HG03280 (cell line): ENCODE measurements around the gene CCR2.
"Not testable (repeated sequence)": the region's sequence is repeated elsewhere in the genome, so short reads cannot be mapped to it uniquely, and the experiment has no call there.

Experiments
- ATAC-seq: cut with Tn5 transposase; IDR thresholded peaks from one replicate; pipeline ENCODE4 v1.9.1; 2021; ENCODE audit warnings: mild to moderate bottlenecking, moderate library complexity; ENCODE audit not compliant: unreplicated experiment

CCR2 gene

DNA sequence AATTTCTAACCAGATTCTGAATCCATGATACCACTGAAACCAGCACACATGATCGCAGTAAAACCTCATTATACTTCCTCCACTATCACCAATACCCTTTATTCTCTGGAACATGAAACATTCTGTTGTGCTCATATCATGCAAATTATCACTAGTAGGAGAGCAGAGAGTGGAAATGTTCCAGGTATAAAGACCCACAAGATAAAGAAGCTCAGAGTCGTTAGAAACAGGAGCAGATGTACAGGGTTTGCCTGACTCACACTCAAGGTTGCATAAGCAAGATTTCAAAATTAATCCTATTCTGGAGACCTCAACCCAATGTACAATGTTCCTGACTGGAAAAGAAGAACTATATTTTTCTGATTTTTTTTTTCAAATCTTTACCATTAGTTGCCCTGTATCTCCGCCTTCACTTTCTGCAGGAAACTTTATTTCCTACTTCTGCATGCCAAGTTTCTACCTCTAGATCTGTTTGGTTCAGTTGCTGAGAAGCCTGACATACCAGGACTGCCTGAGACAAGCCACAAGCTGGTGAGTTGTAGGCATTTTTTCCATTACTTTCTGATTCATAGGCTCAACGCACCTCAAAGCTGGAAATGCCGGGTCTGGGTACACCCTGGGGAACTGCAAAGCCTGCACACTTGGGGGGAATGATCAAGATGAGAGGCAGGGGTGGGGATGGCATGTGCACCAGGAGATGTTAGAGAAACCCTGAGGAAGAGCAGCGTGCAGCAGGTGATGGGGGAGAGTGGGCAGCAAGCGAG, at the start of gene CCR2:
CCR2 (plus strand) TSS at position 465 of the 764 bp plus-strand sequence. CDS start 3,417 bp downstream, outside the sequence.
- ATAC-seq: no peak

DNA sequence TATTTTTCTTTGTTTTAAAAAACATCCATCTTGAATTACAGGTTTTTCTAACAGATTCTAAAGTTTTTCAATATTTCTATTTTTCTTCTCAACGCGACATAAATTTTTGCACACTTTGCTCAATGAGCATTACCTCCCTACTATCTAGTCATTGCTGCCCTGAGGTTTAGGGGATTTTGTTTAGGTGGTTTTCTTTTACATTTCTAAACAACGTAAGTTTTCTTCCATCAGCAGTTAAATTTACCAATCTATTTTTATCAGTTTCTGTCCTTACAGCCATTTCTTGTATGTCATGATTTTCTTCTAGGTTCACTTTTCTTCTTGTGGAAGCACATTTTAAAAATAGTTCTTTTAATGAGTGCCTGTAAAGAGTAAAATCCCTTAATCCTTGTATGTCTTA, 49.2 kb upstream of the CCR2 start:
- ATAC-seq: no peak

DNA sequence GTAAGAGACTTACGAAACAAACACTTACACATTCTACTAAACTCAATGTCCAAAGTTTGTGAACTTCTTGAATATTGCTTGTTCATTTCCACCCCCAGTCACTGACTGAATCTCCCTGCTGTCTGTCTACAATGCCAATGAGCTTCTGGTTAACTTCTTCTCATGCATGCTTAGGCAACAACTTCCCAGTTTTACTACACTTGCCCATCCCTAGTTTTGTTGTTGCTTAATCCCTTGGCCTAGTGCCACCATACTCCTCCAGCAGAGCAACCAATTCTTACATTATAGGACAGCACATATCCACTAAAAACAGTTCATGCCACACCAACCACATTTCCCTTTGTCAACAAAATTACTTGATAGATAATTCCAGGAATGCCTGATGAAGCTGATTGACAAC, 40.9 kb upstream of the CCR2 start:
- ATAC-seq: no peak

DNA sequence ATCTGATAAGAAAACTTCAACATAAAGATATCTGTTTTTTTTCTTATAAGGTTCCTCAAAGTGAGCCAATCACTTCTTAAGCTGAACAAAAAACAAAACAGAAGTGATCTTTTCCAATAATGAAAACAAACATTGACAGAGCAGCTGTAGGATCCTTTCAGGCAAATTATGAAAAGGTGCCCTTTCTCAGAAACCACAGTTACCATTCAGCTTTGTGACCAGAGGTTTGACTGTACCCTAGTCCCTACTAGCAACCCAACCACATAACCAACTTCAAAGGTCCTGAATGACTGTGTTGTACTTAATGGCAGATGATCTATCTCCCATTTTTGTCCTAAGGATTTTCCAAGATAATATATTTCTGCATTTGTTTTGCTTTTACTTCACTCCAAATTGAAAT, 39.4 kb upstream of the CCR2 start:
- no peak for ATAC-seq

DNA sequence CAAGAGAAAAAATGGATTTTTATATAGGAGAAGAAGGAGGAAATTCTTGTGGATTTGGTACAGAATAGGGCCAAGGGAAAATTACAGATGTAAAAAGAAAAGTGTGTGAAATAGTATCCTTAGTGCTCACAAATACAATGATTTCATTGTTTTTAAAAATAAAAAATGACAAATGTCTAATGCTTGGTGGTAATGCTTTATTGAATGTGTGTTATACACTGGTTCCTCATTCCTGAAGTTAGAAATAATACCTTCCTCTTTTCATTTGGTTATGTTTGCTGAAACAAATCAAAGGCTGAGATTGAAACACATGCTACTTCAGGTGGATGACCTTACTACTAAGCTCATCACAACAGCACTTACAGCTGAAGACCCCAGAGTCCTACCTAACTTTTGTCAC, 37.7 kb upstream of the CCR2 start:
- ATAC-seq: no peak

DNA sequence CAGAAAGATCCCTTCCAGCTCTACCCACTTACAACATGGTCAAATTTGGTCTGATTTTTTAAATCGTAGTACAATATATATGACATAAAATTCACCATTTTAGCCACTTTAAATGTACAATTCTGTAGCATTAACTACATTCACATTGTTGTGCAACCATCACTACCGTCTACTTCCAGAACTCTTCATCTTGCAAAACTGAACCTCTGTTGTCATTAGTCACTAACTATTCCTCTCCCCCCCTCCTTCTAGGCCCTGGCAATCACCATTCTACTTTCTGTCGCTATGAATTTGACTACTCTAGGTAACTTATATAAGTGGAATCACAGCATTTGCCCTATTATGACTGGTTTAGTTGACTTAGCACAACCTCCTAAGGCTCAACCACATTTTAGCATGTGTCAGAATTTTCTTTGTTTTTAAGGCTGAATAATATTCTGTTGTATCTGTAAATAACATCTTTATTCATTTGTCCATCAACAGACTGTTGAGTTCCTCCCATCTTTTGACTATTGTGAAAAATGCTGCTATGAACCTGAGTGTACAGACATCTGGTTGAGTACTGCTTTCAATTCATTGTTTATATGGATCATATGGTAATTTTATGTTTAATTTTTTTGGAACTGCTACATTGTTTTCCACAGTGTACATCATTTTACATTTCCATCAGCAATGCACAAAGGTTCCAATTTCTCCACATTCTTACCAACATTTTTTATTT, 35.5 kb upstream of the CCR2 start:
- no peak for ATAC-seq

DNA sequence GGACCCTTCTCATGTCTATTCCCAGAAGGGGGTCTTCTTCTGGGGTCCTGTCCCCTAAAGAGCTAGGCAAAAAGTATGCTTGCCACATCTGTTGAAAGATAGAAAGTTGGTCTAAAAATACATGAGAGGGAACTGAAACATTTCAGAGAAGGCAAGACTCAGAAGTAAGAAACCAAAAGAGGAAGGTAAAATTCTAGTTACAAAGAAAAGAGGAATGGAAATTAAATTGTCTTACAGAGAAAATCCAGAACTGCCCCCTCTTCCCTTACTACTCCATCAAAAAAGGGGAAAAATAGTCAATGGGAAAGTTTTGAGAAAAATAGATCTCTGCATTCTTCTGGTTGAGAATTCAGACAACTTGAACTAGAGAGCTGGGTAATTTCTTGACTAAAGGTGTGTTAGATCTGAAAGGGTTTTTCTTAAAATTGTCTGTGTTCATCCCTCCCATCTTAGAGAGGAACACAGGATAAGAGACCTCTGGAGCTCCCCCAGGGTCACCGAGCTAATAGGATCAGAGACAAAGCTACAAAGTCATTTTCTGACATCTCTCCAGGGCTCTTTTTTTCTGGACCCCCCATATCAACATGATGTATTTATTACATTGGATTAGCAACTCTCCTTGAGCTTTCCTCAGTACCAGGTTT, 32.3 kb upstream of the CCR2 start:
- ATAC-seq: no peak

DNA sequence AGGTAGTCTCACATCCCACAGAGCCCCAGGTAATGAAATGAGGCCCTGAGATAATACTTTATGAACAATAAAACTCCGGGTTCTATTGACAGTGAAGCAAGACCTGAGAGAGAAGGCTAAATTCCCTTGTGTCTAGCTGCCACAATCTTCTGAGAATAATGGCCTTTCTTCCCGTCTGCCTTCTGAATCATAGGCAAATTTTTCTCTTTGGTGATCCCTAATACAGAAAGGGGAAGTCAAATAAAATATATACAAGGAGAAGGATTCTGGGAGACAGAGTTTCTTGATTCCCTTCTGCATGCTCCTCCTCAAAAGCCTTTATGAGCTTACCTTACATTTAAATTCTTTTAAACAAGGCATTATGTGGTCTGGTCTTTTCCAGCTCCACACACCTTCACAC, 29.9 kb upstream of the CCR2 start:
- no peak for ATAC-seq

DNA sequence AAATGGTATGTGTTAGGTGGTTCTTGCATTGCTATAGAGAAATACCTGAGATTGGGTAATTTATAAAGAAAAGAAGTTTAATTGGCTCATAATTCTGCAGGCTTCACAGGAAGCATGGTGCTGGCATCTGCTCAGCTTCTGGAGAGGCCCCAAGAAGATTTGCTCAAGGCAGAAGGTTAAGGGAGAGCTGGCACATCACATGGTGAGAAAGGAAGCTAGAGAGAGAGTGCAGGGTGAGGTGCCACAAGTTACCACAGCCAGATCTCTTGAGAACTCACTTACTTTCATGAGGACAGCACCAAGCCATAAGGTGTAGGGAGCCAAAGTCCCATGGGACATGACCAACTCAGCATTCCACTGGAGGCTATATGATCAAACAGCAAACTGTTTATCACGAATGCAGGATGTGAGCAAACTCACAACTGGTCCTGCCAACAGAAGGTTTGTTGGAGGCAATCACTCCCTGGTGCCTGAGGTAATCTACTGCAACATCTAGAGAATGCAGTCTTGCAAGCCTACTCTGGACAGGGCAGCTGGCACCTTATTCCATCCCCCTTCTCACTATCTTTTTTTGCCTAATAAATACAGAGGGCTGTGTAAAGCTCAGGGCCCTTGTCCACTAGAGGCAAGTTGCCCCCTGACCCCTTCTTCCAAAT, 28.1 kb upstream of the CCR2 start:
- no peak for ATAC-seq

DNA sequence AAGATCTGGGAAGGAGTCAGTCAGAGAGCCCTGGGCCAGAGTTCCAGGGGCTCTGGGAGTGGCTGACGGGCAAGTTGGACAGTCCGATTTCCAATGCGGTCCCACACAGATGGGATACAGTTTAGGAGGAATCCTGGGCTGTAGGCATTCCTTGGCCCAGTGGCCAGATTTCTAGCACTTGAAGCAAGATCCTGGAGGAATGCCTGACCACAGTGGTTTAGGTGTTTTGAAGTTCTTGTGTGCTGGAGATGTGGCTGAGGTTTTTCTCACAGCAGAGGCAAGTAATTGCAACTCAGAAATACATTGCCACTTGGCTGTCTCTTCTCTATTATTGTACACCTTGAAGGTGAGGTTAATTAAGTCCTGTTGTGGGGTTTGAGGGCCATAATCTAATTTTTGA, 23.2 kb upstream of the CCR2 start:
- not testable (repeated sequence) for ATAC-seq

DNA sequence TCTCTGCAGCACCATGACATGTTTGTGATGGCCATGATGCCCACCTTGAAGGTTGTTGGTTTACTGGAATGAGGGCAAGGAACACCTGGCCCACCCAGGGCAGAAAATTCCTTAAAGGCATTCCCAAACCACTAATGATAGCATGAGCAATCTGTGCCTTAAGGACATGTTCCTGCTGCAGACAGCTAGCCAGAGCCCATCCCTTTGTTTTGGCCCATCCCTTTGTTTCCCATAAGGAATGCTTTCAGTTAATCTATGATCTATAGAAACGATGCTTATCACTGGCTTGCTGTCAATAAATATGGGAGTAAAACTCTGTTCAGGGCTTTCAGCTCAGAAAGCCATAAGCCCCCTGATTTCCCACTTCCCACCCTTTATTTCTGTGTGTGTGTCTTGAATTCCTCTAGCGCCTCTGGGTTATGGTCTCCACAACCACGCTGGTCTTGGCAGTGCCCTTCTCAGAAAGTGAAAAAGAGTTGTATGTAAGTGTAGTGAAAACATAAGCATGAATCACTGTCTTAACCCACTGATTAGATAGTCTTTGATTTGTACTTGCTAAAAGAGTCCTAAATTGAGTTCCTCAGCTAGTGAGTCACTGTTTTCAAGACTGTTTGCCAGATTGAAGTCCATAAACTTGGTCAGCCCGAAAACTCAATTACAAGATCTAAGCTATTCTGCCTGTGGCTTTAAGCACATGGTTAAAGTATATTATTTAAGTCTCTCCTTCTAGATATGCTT, 19.0 kb upstream of the CCR2 start:
- no peak for ATAC-seq

DNA sequence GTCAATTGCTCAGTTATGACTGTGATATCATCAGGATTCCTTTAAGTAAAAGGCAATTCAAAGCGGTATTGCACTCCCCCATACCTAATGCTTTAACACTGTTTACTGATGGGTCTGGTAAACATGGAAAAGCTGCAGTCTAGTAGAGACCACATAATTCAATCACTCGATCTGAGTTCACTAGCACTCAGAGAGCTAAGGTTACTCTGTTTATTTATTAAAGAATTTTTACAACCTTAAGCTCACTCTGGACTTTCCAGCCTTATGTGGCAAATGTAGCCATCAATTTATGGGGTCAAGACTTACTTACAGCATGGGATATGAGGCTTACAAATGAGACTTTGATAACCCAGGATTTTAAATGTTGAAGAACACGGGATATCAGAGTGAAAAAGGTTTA, 18.4 kb upstream of the CCR2 start:
- no peak for ATAC-seq

DNA sequence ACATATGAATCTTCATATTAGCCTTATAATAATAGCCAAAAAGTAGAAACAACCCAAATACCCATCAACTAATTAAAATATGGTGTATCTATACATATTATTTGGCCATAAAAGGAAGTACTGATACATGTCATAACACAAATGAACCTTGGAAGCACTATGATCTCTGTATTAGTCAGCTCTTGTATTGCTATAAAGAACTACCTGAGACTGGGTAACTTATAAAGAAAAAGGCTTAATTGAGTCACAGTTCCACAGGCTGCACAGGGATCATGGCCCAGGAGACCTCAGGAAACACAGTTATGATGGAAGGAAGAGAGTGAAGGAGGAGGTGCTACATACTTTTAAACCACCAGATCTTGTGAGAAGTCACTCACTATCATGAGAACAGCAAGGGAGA, 16.0 kb upstream of the CCR2 start:
- no peak for ATAC-seq

DNA sequence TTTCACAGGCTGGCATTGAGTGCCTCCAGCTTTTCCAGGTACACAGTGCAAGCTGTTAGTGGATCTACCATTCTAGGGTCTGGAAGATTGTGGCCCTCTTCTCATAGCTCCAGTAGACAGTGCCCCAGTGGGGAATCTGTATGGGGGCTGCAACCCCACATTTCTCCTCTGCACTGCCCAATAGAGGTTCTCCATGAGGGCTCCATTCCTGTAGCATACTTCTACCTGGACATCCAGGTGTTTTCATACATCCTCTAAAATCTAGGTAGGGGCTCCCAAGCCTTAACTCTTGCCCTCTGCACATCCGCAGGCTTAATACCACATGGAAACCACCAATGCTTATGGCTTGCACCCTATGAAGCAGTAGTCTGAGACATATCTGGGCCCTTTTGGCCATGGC, 15.1 kb upstream of the CCR2 start:
- ATAC-seq: no peak

DNA sequence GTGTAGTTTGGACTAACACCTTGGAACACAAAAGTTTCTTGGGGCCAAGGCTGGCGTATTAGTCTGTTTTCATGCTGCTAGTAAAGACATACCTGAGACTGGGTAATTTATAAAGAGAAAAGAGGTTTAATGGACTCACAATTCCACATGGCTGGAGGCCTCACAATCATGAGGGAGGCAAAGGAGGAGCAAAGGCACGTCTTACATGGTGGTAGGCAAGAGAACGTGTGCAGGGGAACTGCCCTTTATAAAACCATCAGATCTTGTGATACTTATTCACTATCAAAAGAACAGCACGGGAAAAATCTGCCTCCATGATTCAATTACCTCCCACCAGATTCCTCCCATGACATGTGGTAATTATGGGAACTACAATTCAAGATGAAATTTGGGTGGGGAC, 9.4 kb upstream of the CCR2 start:
- no peak for ATAC-seq

DNA sequence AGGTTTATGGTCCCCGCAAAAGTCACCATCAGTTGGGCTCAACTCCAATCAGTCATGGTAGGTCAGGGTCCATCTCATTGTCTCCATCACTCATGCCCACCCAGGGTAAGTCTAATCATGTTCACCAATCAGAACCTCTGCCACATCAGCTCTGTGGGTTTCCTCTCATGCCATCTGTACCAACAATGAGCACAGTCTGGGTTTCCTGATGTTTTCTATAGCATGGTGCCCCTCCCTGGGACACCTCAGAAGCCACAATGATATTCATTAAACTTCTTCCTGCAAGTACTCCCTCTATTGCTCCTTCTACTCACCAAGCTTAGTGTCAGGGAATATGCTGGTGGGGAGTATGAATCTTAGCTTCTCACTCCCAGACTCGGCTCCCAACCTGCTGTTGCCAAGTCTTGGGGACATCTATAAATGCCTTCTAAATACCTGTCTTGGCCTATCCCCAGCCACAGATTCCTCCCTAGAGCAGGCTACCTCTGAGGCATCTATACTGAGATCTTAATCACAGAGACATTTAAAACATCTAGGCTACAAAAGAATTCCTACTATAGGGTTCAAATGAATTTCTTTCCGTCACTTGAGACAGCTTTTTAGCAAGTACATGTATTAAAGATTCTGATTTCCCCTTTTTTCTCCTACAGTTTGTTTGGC, 5.0 kb upstream of the CCR2 start:
- no peak for ATAC-seq

DNA sequence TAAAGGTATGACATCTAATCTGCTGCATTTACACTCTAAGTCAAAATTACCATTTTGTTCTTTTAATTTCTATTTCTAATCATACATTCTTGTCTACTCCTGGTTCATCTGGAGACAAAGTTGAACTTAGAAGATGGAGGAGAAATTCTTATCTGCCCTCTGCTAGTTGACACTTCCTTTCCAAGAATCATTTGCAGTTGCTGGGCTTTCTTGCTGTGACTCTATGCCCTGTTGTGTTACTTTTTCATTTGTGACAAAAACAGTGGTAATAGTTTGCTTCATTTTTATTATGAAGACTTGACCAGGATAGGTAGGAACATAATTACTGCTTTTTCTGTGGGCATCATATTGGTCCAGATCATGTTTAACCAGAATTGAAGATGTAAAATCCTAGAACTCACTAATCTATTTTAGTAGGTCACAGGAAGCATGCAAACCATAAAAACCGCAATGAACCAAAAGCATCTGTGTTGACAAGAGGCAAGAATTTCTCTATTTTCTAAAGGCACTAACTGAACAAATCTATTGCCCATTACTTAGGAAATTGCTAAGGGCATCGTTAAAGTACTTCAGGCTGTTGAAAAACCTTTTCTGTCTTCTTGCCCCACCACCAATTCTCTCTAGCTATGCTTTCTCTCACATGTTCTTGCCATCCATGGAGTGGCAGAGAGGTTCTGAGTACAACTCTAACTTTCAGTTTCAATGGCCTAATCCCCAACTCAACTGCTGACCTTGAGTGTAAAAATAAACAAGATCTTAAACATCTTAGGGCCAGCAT, 4.2 kb upstream of the CCR2 start:
- no peak for ATAC-seq

DNA sequence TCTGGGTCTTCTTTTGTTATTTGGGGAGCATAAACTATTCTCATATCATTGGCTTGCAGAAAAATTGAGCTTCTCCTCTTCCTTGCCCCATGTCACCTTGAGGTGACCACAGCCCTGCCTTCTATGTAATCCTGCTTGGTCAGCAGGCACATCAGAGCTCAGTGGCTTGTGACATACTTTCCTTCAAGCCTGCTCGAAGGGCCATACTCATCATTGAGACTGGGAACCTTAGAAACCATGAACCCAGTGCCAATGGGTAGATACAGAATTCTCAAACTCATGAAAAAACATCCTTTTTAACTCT, 3.7 kb upstream of the CCR2 start:
- no peak for ATAC-seq

DNA sequence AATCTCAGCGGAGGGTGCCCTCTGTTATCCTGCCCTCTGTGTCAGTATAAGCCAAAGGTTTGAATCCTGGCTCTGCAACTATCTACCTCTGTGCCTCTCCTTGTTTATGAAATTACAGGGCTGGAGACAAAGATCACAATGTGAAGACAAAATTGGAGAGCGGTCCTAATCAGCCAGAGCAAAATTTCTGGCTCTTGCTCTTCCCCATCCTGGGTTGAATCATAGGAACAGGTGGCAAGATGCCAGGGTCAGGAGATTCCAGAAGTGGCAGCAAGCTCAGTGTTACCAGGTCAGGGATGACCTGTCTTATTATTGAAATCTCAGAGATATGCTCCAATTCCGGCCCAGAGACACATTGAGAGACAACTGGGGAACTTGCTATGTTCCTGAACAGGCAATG, 2.3 kb upstream of the CCR2 start:
- no peak for ATAC-seq

DNA sequence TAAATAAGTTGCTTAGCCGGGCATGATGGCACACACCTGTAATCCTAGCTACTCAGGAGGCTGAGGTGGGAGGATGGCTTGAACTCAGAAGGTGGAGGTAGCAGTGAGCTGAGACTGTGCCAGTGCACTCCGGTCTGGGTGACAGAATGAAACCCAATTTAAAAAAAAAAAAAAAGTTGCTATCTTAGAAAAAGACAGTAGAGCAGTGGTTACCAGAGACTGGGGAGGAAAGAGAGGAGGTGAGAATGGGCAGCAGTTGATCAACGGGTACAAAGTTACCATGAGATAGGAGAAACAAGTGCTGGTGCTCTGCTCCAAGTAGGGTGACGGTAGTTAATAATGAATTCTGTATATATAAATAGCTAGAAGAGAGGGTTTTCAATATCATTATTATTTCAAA, 821 bp upstream of the CCR2 start:
- ATAC-seq: no peak
